NCI-H345 treated with DMSO at 0.1 percent for 48 hours (cell line): Measurements from ENCODE around the gene SYNGR2.
A peak's percentile ranks its signal among the peaks of the same experiment; 100 is the strongest.
"Not testable (repeated sequence)": the region's sequence is repeated elsewhere in the genome, so short reads cannot be mapped to it uniquely, and the experiment has no call there.

Experiments
- DNase-seq: peaks from one replicate; lab custom pipeline; 2025; ENCODE audit not compliant: unreplicated experiment; lab: John Stamatoyannopoulos, UW

Gene SYNGR2

DNA sequence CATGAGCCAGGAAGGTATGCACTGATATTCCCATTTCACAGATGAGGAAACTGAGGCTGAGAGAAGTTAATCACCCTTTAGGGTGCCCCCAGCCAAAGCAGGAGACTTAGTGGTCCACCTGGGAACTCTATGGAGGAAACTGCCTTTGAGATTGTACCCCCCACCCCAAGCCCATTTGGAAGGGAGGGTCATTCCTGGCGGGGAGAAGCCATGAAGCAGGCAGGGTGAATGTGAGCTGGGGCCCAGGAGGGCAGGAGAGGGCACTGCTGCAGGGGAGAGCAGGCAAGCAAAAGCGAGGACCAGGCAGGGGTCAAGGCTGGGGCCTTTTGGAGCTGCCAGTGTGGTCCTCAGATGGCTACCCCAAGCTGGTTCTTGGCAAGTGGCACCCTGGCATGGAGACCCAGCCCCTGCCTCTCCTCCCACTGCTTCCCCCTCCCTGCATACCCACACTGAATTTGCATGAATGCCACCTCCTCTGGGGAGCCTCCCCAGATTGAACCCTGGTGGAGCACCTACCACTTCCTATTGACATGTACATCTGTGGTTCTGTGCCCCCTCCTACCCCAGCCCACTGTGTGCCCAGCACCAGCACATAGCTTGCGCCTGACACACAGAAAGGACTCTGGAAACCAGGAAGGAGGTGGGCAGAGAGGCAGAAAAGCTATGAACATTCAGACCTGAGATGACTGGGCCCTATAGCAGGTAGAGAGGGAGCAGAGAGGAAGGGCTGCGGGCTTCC lies 38.9 kb upstream of the SYNGR2 start:
- no peak for DNase-seq

DNA sequence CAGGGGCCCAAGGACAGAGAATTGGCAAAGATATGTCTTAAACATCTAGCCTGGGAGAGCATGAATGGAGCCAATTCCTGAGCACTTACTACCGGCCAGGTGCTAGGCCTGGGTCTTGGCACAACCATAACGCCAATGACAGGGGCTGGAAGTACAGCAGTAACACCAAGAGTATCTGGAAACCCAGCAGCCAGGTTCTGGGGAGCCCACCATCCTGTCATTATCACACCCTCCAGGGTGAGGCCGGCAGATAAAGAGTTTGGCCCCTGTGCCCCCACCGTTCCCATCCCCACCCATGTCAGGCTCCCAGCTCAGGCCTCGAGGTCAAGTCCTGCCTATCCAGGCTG lies 38.3 kb upstream of the SYNGR2 start:
- no peak for DNase-seq

DNA sequence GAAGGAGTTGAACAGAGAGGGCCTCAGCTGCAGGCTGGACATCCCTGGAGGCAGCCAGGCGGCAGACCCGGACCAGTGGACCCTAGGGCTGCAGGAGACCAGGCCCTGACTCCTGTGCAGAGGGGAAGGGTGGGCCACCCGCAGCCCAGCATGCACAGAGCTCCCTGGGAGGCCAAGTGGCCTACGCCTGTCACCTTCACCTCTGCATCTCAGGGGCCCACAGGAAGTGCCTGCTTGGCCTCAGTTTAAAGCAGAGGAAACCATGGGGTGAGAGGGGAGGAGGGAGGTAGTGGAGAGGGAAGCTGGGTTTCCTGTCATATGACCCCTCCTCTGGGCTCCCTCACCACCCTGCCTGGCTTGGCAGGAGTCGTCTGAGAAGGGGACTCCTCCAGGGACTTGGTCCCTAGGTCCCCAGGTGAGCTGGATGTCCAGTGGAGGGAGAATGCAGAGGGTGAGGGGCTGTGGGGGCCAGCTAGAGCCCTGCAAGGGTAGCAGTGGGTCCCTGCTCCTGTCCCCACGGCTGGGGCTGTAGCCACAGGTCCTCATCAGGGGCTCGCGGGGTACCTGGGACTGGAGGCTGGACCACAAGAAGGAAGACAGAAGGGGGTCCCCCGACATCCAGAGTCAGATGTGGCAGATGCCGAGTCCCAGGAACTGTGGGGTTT lies 37.8 kb upstream of the SYNGR2 start, which contains the start of gene TMC8:
TSS of gene TMC8 (plus strand) at position 335 of the 665 bp plus-strand sequence. CDS start 818 bp downstream, outside the sequence.
- no peak for DNase-seq

DNA sequence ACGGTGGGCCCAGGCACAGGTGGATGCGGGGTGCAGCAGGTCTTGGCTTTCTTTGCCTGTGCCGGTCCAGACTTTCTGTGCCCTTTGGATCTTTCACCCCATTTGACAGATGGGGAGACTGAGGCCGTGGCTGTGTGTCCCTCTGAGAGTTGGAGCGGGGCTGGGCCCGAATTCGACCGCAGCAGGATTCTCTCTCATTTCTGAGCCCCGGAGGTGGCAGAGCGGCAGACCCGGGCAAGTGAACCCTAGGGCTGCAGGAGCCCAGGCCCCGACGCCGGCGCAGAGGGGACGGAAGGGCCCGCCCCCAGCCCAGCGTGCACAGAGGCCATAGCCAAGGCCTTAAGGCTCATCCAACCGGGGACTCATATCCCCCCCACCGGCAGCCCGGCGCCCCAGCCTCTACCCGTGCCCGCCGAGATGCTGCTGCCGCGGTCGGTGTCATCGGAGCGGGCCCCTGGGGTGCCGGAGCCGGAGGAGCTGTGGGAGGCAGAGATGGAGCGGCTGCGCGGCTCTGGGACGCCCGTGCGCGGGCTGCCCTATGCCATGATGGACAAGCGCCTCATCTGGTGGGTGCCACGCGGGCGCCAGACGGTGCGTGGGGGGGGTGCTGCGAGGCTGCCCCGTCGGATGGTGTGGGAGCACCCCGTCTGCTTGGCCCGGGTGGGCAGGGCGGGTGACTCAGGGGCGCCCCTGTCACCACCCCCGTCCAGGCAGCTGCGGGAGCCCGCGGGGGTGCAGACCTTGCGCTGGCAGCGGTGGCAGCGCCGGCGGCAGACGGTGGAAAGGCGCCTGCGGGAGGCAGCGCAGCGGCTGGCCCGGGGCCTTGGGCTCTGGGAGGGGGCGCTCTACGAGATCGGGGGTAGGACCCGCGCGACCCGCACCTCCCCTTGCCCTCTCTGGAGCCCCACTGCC lies 37.0 kb upstream of the SYNGR2 start:
- DNase-seq = no peak

DNA sequence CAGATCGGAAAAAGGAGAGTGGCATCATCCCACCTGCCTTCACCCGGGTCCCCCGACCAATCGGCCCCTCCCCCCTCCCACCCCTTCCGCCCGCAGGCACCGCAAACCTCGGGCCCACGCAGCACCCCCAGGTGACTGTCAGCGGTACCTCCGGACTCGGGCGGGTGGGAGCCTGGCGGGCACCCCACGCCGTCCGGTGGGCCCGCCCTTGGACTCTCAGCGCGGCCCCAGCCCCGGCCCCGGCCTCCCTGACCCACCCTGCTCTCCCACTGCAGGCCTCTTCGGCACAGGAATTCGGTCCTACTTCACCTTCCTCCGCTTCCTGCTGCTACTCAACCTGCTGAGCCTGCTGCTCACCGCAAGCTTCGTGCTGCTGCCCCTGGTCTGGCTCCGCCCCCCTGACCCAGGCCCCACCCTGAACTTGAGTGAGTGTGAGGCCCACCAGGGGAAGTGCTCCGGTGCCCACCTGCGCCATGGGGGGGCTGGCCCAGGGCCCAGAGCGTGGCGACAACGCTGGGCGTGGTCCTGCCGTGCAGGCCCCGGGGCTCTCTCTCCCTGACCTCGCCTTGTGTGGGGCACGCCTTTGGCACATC lies 36.2 kb upstream of the SYNGR2 start:
- DNase-seq = no peak

DNA sequence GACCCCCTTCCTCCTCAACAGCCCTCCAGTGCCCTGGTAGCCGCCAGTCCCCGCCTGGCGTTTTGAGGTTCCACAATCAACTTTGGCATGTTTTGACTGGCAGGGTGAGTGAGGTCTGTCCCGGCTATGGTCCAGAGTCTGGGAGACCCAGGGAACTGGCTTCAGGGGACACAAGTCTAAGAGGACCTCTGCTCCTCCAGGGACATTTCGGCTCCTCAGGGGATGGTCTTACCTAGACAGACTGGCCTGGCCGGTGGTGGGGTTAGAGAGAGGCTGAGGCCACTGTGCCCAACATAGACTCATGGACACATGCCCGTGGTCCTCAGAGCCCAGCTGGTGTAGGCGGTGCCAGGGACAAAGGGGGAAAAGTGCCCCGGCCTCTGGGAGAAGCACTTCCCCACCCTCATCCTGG lies 35.6 kb upstream of the SYNGR2 start:
- DNase-seq = no peak

DNA sequence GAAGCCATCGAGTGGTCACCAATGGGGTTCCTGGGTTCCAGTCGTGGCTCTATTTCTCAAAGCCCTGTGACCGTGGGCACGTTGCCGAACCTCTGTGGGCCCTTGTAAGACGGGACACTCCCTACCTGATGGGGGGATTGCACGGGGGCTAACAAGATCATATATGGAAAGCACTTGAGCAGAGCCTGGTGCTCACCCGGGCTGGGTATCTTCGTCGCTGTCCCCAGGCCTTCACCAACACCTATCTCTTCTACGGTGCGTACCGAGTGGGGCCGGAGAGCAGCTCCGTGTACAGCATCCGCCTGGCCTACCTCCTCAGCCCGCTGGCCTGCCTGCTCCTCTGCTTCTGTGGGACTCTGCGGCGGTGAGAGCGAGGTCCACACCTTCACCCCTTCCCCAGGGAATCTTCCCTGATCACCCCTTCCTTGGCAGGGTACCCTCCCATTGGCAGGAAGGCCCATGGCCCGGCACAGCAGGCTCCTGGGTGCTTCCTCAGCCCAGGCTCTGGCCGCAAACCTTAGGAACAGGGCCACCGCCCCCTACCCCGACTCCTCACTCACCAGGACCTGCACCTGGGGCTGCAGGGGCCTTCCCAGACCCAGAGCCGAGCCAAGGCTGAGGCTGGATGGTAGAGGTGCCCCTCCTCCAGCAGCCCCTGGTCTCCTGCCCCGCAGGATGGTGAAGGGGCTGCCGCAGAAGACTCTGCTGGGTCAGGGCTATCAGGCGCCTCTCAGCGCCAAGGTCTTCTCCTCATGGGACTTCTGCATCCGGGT lies 35.0 kb upstream of the SYNGR2 start:
- DNase-seq = no peak

DNA sequence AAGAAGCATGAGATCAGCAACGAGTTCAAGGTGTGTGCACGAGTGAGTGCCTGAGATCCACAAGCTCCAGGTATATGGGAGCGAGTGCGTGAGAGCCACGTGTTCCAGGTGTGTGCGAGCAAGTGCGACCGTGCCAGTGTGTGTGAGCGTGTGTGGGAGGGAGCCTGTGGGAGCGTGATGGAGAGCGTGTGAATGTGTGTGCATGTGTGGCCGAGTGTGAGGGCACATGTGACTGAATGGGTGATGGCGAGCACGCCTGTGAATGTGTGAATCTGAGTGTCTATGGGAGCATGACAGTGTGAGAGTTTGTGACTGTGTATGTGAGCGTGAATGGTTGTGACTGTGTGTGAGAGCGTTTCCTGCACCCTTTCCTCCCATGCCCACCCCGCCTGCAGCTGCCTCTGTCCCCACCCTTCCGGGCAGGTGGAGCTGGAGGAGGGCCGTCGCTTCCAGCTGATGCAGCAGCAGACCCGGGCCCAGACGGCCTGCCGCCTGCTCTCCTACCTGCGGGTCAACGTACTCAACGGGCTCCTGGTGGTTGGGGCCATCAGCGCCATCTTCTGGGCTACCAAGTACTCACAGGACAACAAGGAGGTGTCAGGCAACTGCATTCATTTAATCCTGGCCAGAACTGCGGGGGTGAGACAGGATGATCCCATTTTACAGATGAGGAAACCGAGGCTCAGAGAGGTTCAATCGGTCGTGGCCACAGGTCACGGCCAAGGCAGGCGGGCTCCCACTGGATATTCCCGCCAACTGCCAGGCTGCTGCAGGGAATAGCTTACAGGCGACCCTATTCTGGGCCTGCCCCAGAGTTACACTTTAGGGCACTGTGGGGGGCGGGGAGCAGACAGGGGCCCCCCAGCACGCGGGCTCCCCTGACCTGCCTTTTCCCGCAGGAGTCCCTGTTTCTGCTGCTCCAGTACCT lies 34.1 kb upstream of the SYNGR2 start:
- peak; percentile 24 for DNase-seq

DNA sequence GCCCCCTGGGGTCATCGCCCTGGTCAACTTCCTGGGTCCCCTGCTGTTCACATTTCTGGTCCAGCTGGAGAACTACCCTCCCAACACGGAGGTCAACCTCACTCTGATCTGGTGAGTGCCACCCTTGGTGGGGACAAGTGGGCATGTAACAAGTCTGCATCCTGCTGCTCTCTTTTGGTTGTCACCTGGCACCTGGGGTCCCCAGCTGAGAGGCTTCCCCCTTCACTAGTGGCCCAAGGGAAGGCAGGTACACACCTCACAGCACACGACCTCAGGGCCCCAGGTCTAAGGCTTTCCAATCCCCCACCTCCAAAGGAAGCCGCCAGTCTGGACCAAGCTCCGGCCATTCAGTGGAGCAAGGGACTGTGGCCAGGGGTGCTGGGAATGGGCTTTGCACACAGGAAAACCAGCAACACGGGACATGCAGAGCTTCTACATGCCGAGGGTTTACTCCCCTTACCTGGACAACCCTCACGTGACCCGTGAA lies 33.4 kb upstream of the SYNGR2 start:
- DNase-seq = no peak

DNA sequence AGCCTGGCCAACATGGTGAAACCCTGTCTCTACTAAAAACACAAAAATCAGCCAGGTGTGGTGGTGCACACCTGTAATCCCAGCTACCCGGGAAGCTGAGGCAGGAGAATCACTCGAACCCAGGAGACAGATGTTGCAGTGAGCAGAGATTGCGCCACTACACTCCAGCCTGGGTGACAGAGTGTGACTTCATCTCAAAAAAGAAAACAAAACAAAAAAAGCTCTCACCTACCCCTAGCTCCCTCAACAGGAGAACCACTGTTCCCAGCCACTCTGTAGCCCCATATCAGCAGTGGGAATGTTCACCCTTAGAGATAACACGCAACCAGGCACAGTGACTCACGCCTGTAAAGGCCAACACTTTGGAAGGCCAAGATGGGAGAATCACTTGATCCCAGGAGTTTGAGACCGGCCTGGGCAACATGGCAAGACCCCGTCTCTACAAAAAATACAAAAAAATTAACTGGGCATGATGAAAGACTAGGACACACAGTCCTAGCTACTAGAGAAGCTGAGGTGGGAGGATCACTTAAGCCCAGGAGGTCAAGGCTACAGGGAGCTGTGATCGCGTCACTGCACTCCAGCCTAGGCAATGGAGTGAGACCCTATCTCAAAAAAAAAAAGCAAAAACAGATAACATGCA lies 32.4 kb upstream of the SYNGR2 start:
- no peak for DNase-seq

DNA sequence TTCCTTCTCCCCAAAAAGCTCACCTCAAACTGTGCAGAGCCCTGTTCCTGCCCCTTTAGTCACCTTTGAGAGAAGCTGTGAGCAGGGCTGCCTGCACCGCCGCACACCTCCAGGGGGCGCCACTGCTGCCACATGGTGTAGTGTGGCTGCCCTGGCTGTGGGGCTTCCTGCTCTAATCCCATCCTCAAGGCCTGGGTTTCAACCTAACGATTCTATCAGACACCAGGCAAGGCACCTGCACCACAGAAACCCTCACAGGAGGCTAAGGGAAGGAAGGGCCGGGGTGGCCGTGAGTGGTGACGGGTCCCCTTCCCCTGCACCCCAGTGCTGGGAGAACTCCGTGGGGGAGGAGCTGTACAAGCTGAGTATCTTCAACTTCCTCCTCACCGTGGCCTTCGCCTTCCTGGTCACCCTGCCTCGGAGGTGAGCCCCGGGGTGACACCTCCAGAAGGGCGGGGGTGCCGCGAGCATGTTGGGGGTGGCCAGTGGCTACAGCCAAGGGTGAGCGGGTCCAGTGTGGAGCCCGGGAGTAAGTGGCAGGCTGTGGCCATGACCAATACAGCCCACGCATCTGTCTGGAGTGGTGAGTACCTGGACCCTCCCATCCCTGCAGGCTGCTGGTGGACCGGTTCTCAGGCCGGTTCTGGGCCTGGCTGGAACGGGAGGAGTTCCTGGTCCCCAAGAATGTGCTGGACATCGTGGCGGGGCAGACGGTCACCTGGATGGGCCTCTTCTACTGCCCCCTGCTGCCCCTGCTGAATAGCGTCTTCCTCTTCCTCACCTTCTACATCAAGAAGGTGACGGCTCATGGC lies 30.8 kb upstream of the SYNGR2 start:
- DNase-seq = no peak

DNA sequence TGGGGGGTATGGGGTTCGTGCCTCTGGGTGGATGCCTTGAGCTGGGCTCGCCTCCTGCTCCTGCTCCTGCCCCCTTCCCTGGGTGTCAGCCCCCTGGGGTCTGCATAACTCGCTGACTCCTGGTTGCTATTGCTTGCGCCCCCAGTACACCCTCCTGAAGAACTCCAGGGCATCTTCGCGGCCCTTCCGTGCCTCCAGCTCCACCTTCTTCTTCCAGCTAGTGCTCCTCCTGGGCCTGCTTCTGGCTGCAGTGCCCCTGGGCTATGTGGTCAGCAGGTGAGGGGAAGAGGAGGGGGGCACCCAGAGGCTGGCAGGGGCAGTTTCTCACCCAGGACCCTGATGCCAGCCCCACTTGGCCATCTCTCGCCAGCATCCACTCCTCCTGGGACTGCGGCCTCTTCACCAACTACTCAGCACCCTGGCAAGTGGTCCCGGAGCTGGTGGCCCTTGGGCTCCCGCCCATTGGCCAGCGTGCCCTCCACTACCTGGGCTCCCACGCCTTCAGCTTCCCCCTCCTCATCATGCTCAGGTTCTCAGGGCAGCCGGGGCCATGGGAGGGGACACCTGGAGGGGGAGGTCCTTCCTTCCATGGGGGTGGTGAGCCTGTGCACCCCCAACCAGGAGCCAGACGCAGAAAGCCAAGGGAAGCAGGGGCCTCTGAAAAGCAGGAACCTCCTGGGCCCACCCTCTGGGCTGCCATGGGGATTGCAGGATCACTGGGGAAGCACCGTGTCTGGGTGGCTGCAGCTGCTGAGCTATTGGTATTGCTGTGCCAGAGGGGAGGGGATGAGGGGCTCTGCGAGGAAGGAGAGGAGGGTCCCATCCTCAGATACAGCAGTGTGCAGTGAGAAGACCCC lies 29.9 kb upstream of the SYNGR2 start:
- DNase-seq = no peak

DNA sequence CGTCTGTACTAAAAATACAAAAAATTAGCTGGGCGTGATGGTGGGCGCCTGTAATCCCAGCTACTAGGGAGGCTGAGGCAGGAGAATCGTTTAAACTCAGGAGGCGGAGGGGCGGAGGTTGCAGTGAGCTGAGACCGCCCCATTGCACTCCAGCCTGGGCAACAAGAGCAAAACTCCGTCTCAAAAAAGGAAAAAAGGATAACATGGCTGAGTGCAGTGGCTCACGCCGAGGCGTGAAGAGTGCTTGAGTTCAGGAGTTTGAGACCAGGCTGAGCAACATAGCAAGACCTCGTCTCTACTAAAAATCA lies 28.6 kb upstream of the SYNGR2 start:
- DNase-seq = not testable (repeated sequence)

DNA sequence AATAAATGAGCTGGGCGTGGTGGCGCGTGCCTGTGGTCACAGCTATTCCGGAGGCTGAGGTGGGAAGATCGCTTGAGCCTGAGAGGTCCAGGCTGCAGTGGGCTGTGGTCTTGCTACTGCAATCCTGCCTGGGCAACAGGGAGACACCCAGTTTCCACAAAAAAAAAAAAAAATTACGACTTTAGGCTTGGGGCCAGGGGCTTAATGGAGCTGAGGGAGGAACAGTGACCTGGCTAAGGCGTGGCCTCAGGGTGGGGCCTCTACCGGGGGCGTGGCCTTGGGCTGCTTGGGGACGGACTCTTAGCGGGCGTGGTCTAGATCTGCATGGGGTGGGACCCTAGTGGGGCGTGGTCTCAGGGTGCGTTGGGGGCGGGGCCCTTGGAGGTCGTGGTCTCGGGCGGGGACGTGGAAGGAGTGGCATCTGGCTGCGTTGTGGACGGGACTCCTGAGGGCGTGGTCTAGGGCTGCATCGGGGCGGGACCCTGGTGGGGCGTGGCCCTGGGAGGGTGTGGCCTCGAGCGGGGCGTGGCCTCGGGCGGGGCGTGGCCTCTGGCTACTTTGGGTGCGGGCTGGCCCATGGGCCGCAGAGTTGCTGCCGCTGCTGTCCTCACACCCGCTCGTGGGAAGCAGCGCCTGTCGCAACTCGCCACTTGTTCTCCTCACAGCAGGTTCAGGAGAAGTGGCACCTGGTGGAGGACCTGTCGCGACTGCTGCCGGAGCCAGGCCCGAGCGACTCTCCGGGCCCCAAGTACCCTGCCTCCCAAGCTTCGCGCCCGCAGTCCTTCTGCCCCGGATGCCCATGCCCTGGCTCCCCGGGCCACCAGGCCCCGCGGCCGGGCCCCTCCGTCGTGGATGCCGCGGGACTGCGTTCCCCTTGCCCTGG lies 28.0 kb upstream of the SYNGR2 start:
- peak; percentile 71 for DNase-seq

DNA sequence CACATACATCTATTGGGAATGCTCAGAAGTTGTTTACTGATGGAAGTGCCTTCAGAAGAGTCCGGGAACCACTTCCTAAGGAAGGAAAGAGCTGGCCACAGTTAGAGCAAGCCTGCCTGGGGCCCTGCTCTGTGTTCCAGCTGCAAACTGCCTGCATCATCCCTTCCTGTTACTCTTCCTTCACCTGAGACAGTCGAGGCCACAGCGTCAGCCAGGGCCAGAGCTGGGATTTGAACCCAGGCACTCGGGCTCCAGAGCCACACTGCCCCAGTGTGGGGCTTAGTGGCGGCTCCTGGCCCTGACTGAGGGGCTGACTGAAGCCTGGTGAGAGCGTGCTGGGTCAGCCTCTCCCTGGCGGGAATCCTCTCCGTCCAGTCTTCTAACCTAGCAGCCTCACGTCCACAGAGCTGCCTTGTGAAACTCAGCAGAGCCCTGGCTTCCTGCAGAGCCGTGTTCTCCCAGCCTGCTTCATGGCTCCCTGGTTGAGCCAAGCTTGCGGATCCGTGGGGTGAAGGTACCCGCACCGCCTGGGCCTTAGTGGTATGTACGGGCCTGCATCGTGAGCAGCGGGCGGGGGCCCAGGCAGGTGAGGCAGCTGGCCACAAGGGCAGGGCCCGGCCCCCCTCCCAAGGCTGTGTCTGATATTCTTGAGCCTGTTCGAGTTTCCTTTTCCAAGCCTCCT lies 26.8 kb upstream of the SYNGR2 start:
- no peak for DNase-seq
